Karpas-422 (cell line): ENCODE results near the gene ATP11A. TPM values are rescaled to one million over a fixed set of nuclear protein-coding genes. Genes with fewer than 3 reads are reported as not detected.
A peak's percentile ranks its signal among the peaks of the same experiment; 100 is the strongest.

ENCODE experiments used
- DNase-seq: peaks from one replicate; pipeline ENCODE4 v3.0.0-alpha.2; 2015
- H2AFZ ChIP-seq: fragments of 200-600 bp; sonication (generic); 2 replicates; pipeline ENCODE4 v1.6.1; 2014; ENCODE audit warnings: antibody characterized with exemption, low read length, mixed read lengths
- H3K27ac ChIP-seq: fragments of 200-600 bp; sonication (generic); 2 replicates; pipeline ENCODE4 v1.5.1; 2014; ENCODE audit warnings: mild to moderate bottlenecking, low read length, moderate library complexity
- H3K27me3 ChIP-seq: fragments of 200-600 bp; sonication (generic); 2 replicates; pipeline ENCODE4 v1.6.1; 2014; ENCODE audit warnings: low read length, mixed read lengths
- H3K36me3 ChIP-seq: fragments of 200-600 bp; sonication (generic); 2 replicates; pipeline ENCODE4 v1.6.1; 2014; ENCODE audit warnings: low read length, mixed read lengths; ENCODE audit not compliant: insufficient read depth
- H3K4me1 ChIP-seq: fragments of 200-600 bp; sonication (generic); 2 replicates; pipeline ENCODE4 v1.6.1; 2014; ENCODE audit warnings: mild to moderate bottlenecking, low read length, mixed read lengths
- H3K4me2 ChIP-seq: fragments of 200-600 bp; sonication (generic); 2 replicates; pipeline ENCODE4 v1.6.1; 2014; ENCODE audit warnings: low read length, low read depth, mild to moderate bottlenecking; ENCODE audit not compliant: poor library complexity, severe bottlenecking
- H3K4me3 ChIP-seq: fragments of 200-600 bp; sonication (generic); 2 replicates; pipeline ENCODE4 v1.5.1; 2014; ENCODE audit warnings: mild to moderate bottlenecking, antibody characterized with exemption, low read length, mixed read lengths
- H3K79me2 ChIP-seq: fragments of 200-600 bp; sonication (generic); 2 replicates; pipeline ENCODE4 v1.6.1; 2014; ENCODE audit warnings: mild to moderate bottlenecking, low read length, mixed read lengths
- H3K9ac ChIP-seq: fragments of 200-600 bp; sonication (generic); 2 replicates; pipeline ENCODE4 v1.6.0; 2014; ENCODE audit warnings: low read length
- H3K9me2 ChIP-seq: fragments of 200-600 bp; sonication (generic), shearing (Covaris generic); replicated peaks from 2 replicates; pipeline ENCODE4 v1.6.0; 2014; ENCODE audit warnings: mild to moderate bottlenecking, low read length, moderate library complexity; ENCODE audit not compliant: insufficient read depth
- H3K9me3 ChIP-seq: fragments of 300-700, 200-600 bp; sonication (generic); 2 replicates; pipeline ENCODE4 v1.6.1; 2014; ENCODE audit warnings: low read length, mixed read lengths
- H4K20me1 ChIP-seq: fragments of 200-600 bp; sonication (generic); 2 replicates; pipeline ENCODE4 v1.6.1; 2014; ENCODE audit warnings: mild to moderate bottlenecking, antibody characterized with exemption, low read length, low read depth; ENCODE audit not compliant: insufficient read depth
- total RNA-seq: library from RNA; depleted of rRNA; stranded (reverse); fragments of >200 nt; shearing (Covaris generic); gene quantifications from 2 replicates; pipeline ENCODE4 v1.2.3, GENCODE V29; 2014; ENCODE audit warnings: low replicate concordance

ATP11A gene
- total RNA-seq, 1 experiment from 2014 or later: 0.11 TPM

DNA sequence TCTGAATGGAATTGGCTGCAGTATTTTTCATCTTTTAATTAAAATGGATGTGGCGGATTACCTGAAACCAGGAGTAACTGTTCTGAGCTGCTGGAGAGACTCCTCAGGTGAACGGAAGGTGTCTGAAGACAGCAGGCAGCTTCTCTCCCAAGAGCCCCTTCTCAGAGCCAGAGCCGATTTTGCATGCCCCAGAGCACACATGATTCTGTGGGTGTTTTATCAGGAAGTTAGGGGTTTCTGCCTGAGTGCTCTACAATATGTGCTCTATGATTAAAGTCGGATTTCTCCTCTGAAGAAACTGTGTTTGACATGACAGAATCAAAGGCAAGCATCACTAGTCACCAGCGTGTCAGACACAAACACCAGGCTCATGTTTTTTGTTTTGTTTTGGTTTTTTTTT lies 218.5 kb downstream of the ATP11A start:
- H3K4me3 ChIP-seq: no peak overlapping the region
- no peak overlapping the region for H2AFZ ChIP-seq
- H3K79me2 ChIP-seq: no peaks in the 10 kb centered on the region
- no peaks in the 10 kb centered on the region for H4K20me1 ChIP-seq
- no peak overlapping the region for H3K9ac ChIP-seq
- H3K4me2 ChIP-seq: no peak overlapping the region
- no peaks in the 10 kb centered on the region for H3K27me3 ChIP-seq
- no peak overlapping the region for H3K27ac ChIP-seq
- peaks cover 9% of the 10 kb centered on the region for H3K4me1 ChIP-seq
- no peaks in the 10 kb centered on the region for H3K36me3 ChIP-seq
- H3K9me3 ChIP-seq: peaks cover 7% of the 10 kb centered on the region; the same call in 1 of the 2 replicates
- H3K9me2 ChIP-seq: no peaks in the 10 kb centered on the region
- DNase-seq: peak; percentile 70

DNA sequence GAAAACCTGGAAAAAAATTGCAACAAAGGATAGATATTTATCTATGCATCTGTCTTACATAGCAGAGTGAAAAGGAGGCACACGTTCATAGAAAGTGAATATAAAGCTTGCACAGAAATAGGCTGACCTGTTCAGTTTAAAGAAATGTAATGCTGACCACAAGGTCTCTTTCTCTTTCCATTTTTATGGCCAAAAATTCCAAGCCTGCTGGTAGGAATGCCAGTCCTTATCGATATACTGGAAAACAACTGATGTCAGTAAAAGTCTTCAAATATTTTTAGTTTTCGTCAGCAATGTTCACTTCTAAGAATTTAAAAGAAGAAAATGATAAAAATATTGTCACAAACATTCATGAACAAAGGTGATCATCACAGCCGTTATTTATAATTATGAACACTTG lies 220.2 kb downstream of the ATP11A start:
- Histone ChIP-seq H3K79me2 (no peaks in the 10 kb centered on the region), H3K4me1 (peaks cover 9% of the 10 kb centered on the region), H3K4me3 (no peak overlapping the region)

DNA sequence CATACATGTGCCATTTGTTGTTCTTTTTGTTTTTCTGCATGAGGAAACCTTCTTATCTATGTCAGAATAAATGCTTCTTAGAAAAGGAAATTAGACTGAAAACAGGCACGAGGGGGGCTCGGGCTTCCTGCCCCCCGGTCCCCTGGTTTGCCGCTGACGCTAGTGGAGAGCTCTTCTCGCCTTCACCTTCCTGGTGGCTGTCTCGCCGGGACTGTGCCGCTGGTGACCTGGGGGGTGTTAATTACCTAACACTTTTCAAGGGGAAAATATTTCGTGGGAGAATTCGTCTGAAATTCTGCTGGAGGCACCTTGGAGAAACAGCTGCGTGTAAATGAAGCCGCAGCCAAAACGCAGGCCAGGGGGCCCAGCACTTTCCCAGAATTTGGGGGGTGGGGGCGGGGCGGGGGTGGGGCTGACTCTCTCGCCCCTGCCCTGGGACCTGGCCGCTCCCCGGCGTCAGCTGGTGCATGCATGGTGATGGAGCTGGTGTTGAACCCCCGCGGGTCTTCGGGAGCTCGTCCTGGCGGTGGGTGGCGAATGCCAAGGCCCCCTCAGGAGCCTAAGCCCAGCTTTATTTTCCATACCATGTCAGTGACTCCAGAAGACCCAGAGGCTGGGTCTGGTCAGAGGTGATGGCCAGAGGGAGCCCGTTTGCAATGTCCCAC lies 220.9 kb downstream of the ATP11A start:
- Histone ChIP-seq H3K4me3 (no peak overlapping the region), H3K27me3 (no peaks in the 10 kb centered on the region), H2AFZ (no peak overlapping the region), H3K9me2 (no peaks in the 10 kb centered on the region), H3K9me3 (peaks cover under 1% of the 10 kb centered on the region; the same call in 1 of the 2 replicates), H3K4me2 (no peak overlapping the region), H3K4me1 (peaks cover 14% of the 10 kb centered on the region), H3K27ac (no peak overlapping the region), H3K79me2 (no peaks in the 10 kb centered on the region), H3K36me3 (no peaks in the 10 kb centered on the region), H3K9ac (no peak overlapping the region), H4K20me1 (no peaks in the 10 kb centered on the region)
- no peak for DNase-seq

More for the DNA sequence above, 220.2 kb downstream of the ATP11A start:
- no peak overlapping the region for H3K27ac ChIP-seq
- H2AFZ ChIP-seq: no peak overlapping the region
- H4K20me1 ChIP-seq: no peaks in the 10 kb centered on the region
- H3K4me2 ChIP-seq: no peak overlapping the region
- no peak overlapping the region for H3K9ac ChIP-seq
- no peak for DNase-seq
- H3K36me3 ChIP-seq: no peaks in the 10 kb centered on the region
- H3K9me3 ChIP-seq: peaks cover 4% of the 10 kb centered on the region; the same call in 1 of the 2 replicates
- H3K9me2 ChIP-seq: no peaks in the 10 kb centered on the region
- no peaks in the 10 kb centered on the region for H3K27me3 ChIP-seq

DNA sequence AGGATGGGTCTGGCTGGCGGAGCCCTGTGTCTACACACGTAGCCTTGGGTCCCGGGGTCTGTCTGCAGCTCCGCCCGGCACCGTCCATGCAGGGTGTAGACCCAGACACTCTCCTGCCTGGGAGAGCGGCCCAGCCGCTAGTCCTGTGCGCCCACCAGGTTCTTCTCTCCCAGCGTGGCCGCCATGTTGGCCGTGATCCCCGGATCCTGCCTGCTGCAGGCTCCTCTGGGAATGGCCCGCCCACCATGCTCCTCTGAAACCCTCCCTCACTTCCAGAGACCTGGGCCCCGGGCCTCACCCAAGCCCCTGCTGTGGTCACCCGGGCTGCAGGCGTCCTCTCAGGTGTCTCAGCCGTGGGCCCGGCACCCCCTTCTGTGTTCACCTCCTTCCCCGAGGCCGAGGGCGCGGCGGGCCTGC lies 221.5 kb downstream of the ATP11A start:
- Histone ChIP-seq H3K27me3 (no peaks in the 10 kb centered on the region), H3K9ac (no peak overlapping the region), H3K79me2 (no peaks in the 10 kb centered on the region), H2AFZ (no peak overlapping the region), H3K4me3 (no peak overlapping the region), H3K4me2 (no peak overlapping the region), H4K20me1 (no peaks in the 10 kb centered on the region), H3K36me3 (no peaks in the 10 kb centered on the region), H3K9me2 (no peaks in the 10 kb centered on the region), H3K9me3 (no peaks in the 10 kb centered on the region), H3K27ac (no peak overlapping the region), H3K4me1 (peaks cover 14% of the 10 kb centered on the region)
- DNase-seq: no peak

DNA sequence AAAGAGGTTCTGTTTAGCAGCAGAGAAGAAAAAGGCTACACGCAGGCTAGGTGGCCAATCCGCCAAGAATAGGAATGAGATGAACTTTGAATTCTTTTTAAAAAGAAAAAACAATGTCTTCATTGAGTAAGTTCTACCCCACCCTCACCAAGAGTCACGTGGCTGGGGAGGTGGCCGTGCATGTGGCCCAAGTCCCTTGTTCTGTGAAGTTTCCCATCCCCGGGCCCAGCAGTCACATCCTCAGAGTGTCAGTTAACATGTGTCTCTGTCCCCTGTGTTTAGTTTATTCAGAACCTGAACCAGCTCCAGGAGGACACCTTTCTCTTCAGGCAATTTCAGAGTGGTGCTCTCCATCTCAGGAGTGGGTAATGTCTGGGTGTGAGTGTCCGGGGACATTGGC lies 222.0 kb downstream of the ATP11A start:
- no peak overlapping the region for H3K27ac ChIP-seq
- H3K79me2 ChIP-seq: no peaks in the 10 kb centered on the region
- no peak overlapping the region for H2AFZ ChIP-seq
- no peaks in the 10 kb centered on the region for H3K9me2 ChIP-seq
- H4K20me1 ChIP-seq: no peaks in the 10 kb centered on the region
- peaks cover 14% of the 10 kb centered on the region for H3K4me1 ChIP-seq
- no peak for DNase-seq
- H3K36me3 ChIP-seq: no peaks in the 10 kb centered on the region
- no peaks in the 10 kb centered on the region for H3K27me3 ChIP-seq
- no peak overlapping the region for H3K4me3 ChIP-seq
- no peak overlapping the region for H3K4me2 ChIP-seq
- H3K9me3 ChIP-seq: no peaks in the 10 kb centered on the region
- H3K9ac ChIP-seq: no peak overlapping the region

DNA sequence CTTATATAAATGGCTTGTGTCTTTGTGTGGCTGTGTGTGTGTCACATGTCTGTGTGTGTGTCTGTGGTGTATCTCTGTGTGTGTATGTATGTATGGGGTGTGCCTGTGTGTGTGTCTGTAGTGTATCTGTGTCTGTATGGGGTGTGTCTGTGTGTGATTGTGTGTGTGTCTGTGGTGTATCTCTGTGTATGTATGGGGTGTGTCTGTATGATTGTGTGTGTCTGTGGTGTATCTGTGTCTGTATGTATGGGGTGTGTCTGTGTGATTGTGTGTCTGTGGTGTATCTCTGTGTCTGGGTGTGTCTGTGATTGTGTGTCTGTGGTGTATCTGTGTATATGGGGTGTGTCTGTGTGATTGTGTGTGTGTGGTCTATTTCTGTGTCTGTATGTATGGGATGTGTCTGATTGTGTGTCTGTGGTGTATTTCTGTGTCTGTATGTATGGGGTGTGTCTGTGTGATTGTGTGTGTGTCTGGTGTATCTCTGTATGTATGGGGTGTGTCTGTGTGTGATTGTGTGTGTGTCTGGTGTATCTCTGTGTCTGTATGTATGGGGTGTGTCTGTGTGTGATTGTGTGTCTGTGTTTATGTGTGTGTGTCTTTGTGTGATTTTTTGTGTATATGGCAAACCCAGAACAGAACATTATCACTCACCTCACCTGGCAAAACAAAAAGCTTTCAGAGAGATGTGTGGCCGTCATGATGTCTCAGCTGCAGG lies 223.0 kb downstream of the ATP11A start:
- no peak overlapping the region for H3K4me2 ChIP-seq
- no peak overlapping the region for H3K4me3 ChIP-seq
- H3K27me3 ChIP-seq: no peaks in the 10 kb centered on the region
- no peak overlapping the region for H3K27ac ChIP-seq
- DNase-seq: no peak
- H3K9me2 ChIP-seq: no peaks in the 10 kb centered on the region
- peaks cover 14% of the 10 kb centered on the region for H3K4me1 ChIP-seq
- no peaks in the 10 kb centered on the region for H3K36me3 ChIP-seq
- no peak overlapping the region for H3K9ac ChIP-seq
- no peak overlapping the region for H2AFZ ChIP-seq
- no peaks in the 10 kb centered on the region for H3K79me2 ChIP-seq
- H4K20me1 ChIP-seq: no peaks in the 10 kb centered on the region
- H3K9me3 ChIP-seq: no peaks in the 10 kb centered on the region

DNA sequence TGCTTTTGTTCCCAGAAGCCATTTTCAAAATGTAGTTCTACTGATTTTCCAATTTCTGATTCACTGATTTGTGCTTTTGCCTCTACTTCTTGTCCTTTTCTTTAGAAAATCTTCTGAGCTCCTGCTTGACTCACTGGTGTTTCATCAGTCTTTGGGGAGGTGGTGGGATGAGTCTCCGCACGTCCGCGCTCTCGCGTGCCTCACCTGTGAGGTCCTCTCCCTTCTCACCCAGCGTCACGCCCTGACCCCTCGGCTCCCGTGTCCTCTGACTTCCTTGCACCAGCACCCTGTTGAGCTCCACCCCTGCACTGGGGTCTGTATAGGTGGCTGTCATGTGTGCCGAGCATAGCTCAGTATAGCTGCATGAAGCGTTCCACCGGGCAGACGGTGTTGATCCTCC lies 226.5 kb downstream of the ATP11A start:
- Histone ChIP-seq H3K79me2 (no peaks in the 10 kb centered on the region), H3K9ac (no peak overlapping the region), H3K27ac (no peak overlapping the region), H4K20me1 (no peaks in the 10 kb centered on the region), H3K4me3 (no peak overlapping the region), H3K9me2 (no peaks in the 10 kb centered on the region), H3K36me3 (no peaks in the 10 kb centered on the region), H3K4me2 (no peak overlapping the region), H3K27me3 (no peaks in the 10 kb centered on the region), H3K9me3 (no peaks in the 10 kb centered on the region), H3K4me1 (peaks cover 5% of the 10 kb centered on the region), H2AFZ (no peak overlapping the region)
- no peak for DNase-seq

DNA sequence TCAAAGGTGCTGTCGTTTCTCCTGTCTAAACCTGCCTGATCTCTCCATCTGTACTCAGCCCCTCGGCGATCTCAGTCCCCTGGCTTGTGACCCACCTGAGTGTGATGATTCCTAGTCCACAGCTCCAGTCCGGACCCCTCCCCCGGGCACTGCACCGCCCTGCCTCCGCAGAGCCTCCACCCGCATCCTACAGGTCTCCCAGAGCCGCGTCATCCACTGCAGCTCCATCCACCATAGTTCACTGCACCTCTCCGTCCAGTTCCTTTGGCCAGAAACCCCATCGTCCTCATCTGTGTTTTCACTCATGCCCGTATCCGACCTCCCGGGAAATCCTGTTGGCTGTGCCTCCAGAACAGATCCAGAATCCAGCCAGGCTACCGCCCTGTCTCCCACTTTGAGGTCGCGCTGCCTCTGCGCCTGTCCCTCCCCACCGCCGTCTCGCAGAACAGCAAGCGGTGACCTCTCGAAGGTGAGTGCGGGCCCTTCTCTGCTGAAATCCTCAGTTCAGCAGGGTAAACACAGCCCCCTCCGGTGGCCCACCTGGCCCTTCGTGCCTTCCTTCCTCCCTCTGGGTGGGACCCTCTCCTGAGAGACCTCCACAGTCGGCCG lies 227.3 kb downstream of the ATP11A start:
- H3K4me2 ChIP-seq: no peak overlapping the region
- no peak overlapping the region for H2AFZ ChIP-seq
- no peaks in the 10 kb centered on the region for H3K9me2 ChIP-seq
- no peaks in the 10 kb centered on the region for H3K9me3 ChIP-seq
- H3K36me3 ChIP-seq: no peaks in the 10 kb centered on the region
- no peaks in the 10 kb centered on the region for H3K79me2 ChIP-seq
- no peak overlapping the region for H3K4me3 ChIP-seq
- H3K9ac ChIP-seq: no peak overlapping the region
- H3K27ac ChIP-seq: no peak overlapping the region
- no peak for DNase-seq
- H3K27me3 ChIP-seq: no peaks in the 10 kb centered on the region
- H3K4me1 ChIP-seq: peaks cover 5% of the 10 kb centered on the region
- no peaks in the 10 kb centered on the region for H4K20me1 ChIP-seq
